H1 (cell line): Measurements from ENCODE around the gene SNX20. TPM values are rescaled to one million over a fixed set of nuclear protein-coding genes. Genes with fewer than 3 reads are reported as not detected.

Experiments used
- CTCF ChIA-PET: fragments of 300-600 bp; sonication (Branson Sonifier 250); formaldehyde crosslinking; loops from one replicate; lab custom pipeline; 2021; ENCODE audit not compliant: partially characterized antibody; lab: Charles Lee
- POLR2A ChIA-PET: fragments of 300-600 bp; sonication (Branson Sonifier 250); formaldehyde crosslinking; loops from one replicate; lab custom pipeline; 2021; ENCODE audit warnings: inconsistent platforms; ENCODE audit not compliant: partially characterized antibody; lab: Charles Lee
- DNase-seq, 2 experiments: peaks; one replicate each; pipeline versions ENCODE4 v3.0.0 to v3.0.0-alpha.2; 2010 to 2022; ENCODE audit warnings: low spot score in 2 of 2, low read depth in 1 of 2, mixed read lengths in 1 of 2
- FAIRE-seq: peaks from 2 replicates; lab custom pipeline; 2011; peaks lifted over from hg19 to GRCh38; lab: Jason Lieb, UNC
- H2AFZ ChIP-seq: 2 replicates; pipeline ENCODE4 v1.8.1; 2012; ENCODE audit warnings: low read length, inconsistent platforms
- H2AK5ac ChIP-seq: 2 replicates; pipeline ENCODE4 v1.6.1; 2013; ENCODE audit warnings: low read depth, low read length
- H2BK120ac ChIP-seq: replicated peaks from 2 replicates; pipeline ENCODE3; 2013; ENCODE audit warnings: low read depth, low read length, inconsistent platforms
- H2BK12ac ChIP-seq: 2 replicates; pipeline ENCODE4 v1.6.1; 2013; ENCODE audit warnings: low read depth, low read length
- H2BK15ac ChIP-seq: 2 replicates; pipeline ENCODE4 v1.6.1; 2013; ENCODE audit warnings: low read length
- H2BK20ac ChIP-seq: 2 replicates; pipeline ENCODE4 v1.6.1; 2013; ENCODE audit warnings: low read length
- H2BK5ac ChIP-seq: 2 replicates; pipeline ENCODE4 v1.6.1; 2013; ENCODE audit warnings: low read depth, low read length
- H3K14ac ChIP-seq: 2 replicates; pipeline ENCODE4 v1.6.1; 2013; ENCODE audit warnings: inconsistent platforms; ENCODE audit not compliant: insufficient read length
- H3K18ac ChIP-seq: 2 replicates; pipeline ENCODE4 v1.6.1; 2013; ENCODE audit warnings: low read length; ENCODE audit errors: extremely low read depth
- H3K23ac ChIP-seq: 2 replicates; pipeline ENCODE4 v1.6.1; 2013; ENCODE audit warnings: inconsistent platforms; ENCODE audit not compliant: insufficient read length
- H3K23me2 ChIP-seq: 2 replicates; pipeline ENCODE4 v1.6.1; 2013; ENCODE audit warnings: low read depth, low read length
- H3K27ac ChIP-seq: 2 replicates; pipeline ENCODE4 v1.6.1; 2011; ENCODE audit warnings: low read depth, low read length, inconsistent platforms
- H3K27me3 ChIP-seq, 4 experiments: replicated peaks in 1 of 4; 1 replicate in 1 of 4; 2 replicates in 3 of 4; pipeline versions ENCODE4 v1.6.1 to v1.8.1; 2011 to 2013; ENCODE audit warnings: low read length in 3 of 4, mild to moderate bottlenecking in 3 of 4, inconsistent platforms in 2 of 4, mixed read lengths in 2 of 4, moderate library complexity in 1 of 4; ENCODE audit not compliant: control insufficient read depth in 3 of 4, insufficient read depth in 3 of 4; ENCODE audit errors: extremely low read depth in 1 of 4
- H3K36me3 ChIP-seq, 4 experiments: 2 replicates each; pipeline versions ENCODE4 v1.6.1 to v1.8.1; 2011 to 2013; ENCODE audit warnings: mild to moderate bottlenecking in 4 of 4, low read length in 3 of 4, moderate library complexity in 2 of 4, control low read depth in 1 of 4, inconsistent platforms in 1 of 4; ENCODE audit not compliant: insufficient read depth in 4 of 4, control insufficient read depth in 2 of 4
- H3K4ac ChIP-seq: replicated peaks from 2 replicates; pipeline ENCODE3; 2013; ENCODE audit warnings: low read length, low read depth, mixed read lengths, inconsistent platforms; ENCODE audit not compliant: insufficient read length
- H3K4me1 ChIP-seq, 4 experiments: replicated peaks in 1 of 4; 1 replicate in 1 of 4; 2 replicates in 3 of 4; pipeline versions ENCODE4 v1.6.1 to v1.8.1; 2011 to 2013; ENCODE audit warnings: low read length in 3 of 4, inconsistent platforms in 2 of 4, mixed read lengths in 1 of 4; ENCODE audit not compliant: insufficient read depth in 4 of 4, control insufficient read depth in 3 of 4
- H3K4me2 ChIP-seq, 2 experiments: 2 replicates each; pipeline versions ENCODE4 v1.6.1 to v1.8.1; 2011 to 2013; ENCODE audit warnings: low read depth in 2 of 2, low read length in 2 of 2, control low read depth in 1 of 2, inconsistent platforms in 1 of 2, mild to moderate bottlenecking in 1 of 2; ENCODE audit not compliant: insufficient read depth in 1 of 2
- H3K4me3 ChIP-seq, 4 experiments: fragments of 200-600, 300-600 bp in 1 of 4; sonication (generic), shearing (Covaris generic), sonication (Bioruptor Twin) in 1 of 4; 2 replicates each; pipeline versions ENCODE4 v1.5.1 to v1.8.1; 2011 to 2016; ENCODE audit warnings: low read length in 4 of 4, low read depth in 3 of 4, control low read depth in 2 of 4, inconsistent platforms in 2 of 4, mild to moderate bottlenecking in 2 of 4, mixed read lengths in 1 of 4, moderate library complexity in 1 of 4; ENCODE audit not compliant: insufficient read depth in 2 of 4; ENCODE audit errors: extremely low read depth in 1 of 4
- H3K56ac ChIP-seq: replicated peaks from 2 replicates; pipeline ENCODE3; 2013; ENCODE audit warnings: low read depth, mild to moderate bottlenecking, mixed read lengths, low read length, inconsistent platforms; ENCODE audit not compliant: insufficient read length
- H3K79me1 ChIP-seq: 2 replicates; pipeline ENCODE4 v1.6.1; 2013; ENCODE audit warnings: low read depth, low read length, control low read depth
- H3K79me2 ChIP-seq, 2 experiments: 2 replicates each; pipeline versions ENCODE4 v1.6.1 to v1.8.1; 2012 to 2013; ENCODE audit warnings: low read length in 2 of 2, mild to moderate bottlenecking in 2 of 2, inconsistent platforms in 1 of 2; ENCODE audit not compliant: insufficient read depth in 2 of 2, control insufficient read depth in 1 of 2
- H3K9ac ChIP-seq, 4 experiments: replicated peaks in 1 of 4; 1 replicate in 1 of 4; 2 replicates in 3 of 4; pipeline versions ENCODE4 v1.6.1 to v1.8.1; 2011 to 2013; ENCODE audit warnings: low read depth in 3 of 4, low read length in 3 of 4, control low read depth in 2 of 4, mild to moderate bottlenecking in 2 of 4, moderate library complexity in 2 of 4, inconsistent platforms in 1 of 4; ENCODE audit errors: extremely low read depth in 1 of 4
- H3K9me3 ChIP-seq, 2 experiments: 2 replicates each; pipeline versions ENCODE4 v1.6.1 to v1.8.1; 2012 to 2013; ENCODE audit warnings: mild to moderate bottlenecking in 2 of 2, moderate library complexity in 2 of 2, control low read depth in 1 of 2, inconsistent platforms in 1 of 2, low read depth in 1 of 2, low read length in 1 of 2, mixed read lengths in 1 of 2; ENCODE audit not compliant: insufficient read depth in 2 of 2
- H4K20me1 ChIP-seq, 2 experiments: replicated peaks in 1 of 2; 2 replicates each; pipeline versions ENCODE3 to v1.8.1; 2011 to 2013; ENCODE audit warnings: inconsistent platforms in 2 of 2, low read length in 2 of 2, mild to moderate bottlenecking in 1 of 2; ENCODE audit not compliant: insufficient read depth in 2 of 2, control insufficient read depth in 1 of 2
- H4K5ac ChIP-seq: 2 replicates; pipeline ENCODE4 v1.6.1; 2013; ENCODE audit warnings: low read length, low read depth, mixed read lengths, inconsistent platforms; ENCODE audit not compliant: insufficient read length
- H4K8ac ChIP-seq: 2 replicates; pipeline ENCODE4 v1.8.0; 2013; ENCODE audit warnings: mild to moderate bottlenecking, moderate library complexity, low read length, inconsistent platforms; ENCODE audit not compliant: insufficient read depth; ENCODE audit errors: extremely low read depth
- H4K91ac ChIP-seq: replicated peaks from 2 replicates; pipeline ENCODE3; 2013; ENCODE audit warnings: low read length, mixed read lengths, inconsistent platforms; ENCODE audit not compliant: insufficient read length
- HDAC6 ChIP-seq: IDR thresholded peaks from one replicate; pipeline ENCODE4 v1.7.1; 2012; ENCODE audit warnings: low read depth, mild to moderate bottlenecking, inconsistent platforms, low read length, moderate library complexity
- RAD21 ChIP-seq, 2 experiments: IDR thresholded peaks in 1 of 2; conservative IDR thresholded peaks in 1 of 2; 2 replicates each; pipeline ENCODE4 v1.6.1; 2011; ENCODE audit warnings: low read depth in 2 of 2, low read length in 2 of 2, improper control_type of control experiment in 1 of 2, inconsistent platforms in 1 of 2, mild to moderate bottlenecking in 1 of 2, moderate library complexity in 1 of 2
- WGBS, 2 experiments: shearing (Covaris generic) in 1 of 2; methylation state at CpG; one replicate each; pipeline versions ENCODE4 v1.1.6 to v1.1.7; 2013 to 2015; ENCODE audit warnings: low lambda C conversion rate in 2 of 2, mixed read lengths in 2 of 2, inconsistent platforms in 1 of 2, low coverage in 1 of 2, missing lambda C conversion rate in 1 of 2; ENCODE audit not compliant: insufficient replicate concordance in 2 of 2, insufficient coverage in 1 of 2, insufficient read length in 1 of 2; ENCODE audit errors: extremely low coverage in 1 of 2, missing lambda C conversion rate in 1 of 2; 5-methylcytosine and 5-hydroxymethylcytosine counted together
- polyA plus RNA-seq, 7 experiments: library from polyadenylated mRNA; depleted of rRNA in 3 of 7; stranded (reverse) in 5 of 7; unstranded in 2 of 7; fragments of >200 nt in 5 of 7; fragments of 200-250 nt in 2 of 7; gene quantifications; 1 replicate in 5 of 7; 2 replicates in 1 of 7; 4 replicates in 1 of 7; pipeline versions ENCODE4 v1.2.1 to v1.2.3, GENCODE V29; 2011 to 2013; ENCODE audit warnings: missing spikeins in 2 of 7, mixed read lengths in 2 of 7
- total RNA-seq: library from RNA; stranded (reverse); fragmentation: NEBNext Ultra II Directional; extraction: Animal tissue kit (Norgen Biotek cat#: 25700); gene quantifications from 2 replicates; pipeline ENCODE4 v1.2.1, GENCODE V29; 2021
- TF ChIP-seq, protein P1 (sequence below): IDR thresholded peaks from 2 replicates; pipeline ENCODE4 v1.6.1; 2012; ENCODE audit warnings: inconsistent platforms

SNX20 gene
- total and polyA plus RNA-seq, 2 of the 8 experiments (the other 6 are each of a cell fraction or from before 2014, with no cell fraction given): not detected

DNA sequence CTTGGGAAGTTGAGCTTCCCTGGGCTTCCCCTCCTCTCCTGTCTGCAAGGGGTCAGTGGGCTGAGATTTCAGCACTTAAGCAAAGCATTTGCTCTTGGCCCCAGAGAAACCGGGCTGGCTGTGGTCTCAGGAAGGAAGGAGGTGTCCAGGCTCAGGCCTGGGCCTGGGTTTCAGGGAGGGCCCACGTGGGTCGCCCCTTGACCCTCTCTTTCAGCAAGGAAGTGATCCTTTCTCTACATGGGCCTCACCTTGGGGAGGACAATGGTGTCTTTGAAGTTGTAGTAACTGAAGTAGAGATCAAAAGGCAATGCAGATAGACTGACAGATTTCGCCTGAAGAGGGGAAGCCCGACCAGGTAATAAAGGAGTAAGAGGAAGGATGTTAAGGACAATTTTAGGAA lies 15.0 kb upstream of the SNX20 start:
- no peaks in the 10 kb centered on the region for H3K36me3 ChIP-seq
- H4K91ac ChIP-seq: no peak overlapping the region
- no peak overlapping the region for H3K4me2 ChIP-seq
- TF ChIP-seq RAD21 (IDR thresholded peaks at IDR 0.05 in 1 of 2, conservative IDR thresholded peaks at IDR 0.05 in 1 of 2; ENCODE audit: low read depth in 2 of 2, low read length in 2 of 2): no peak
- no peak for TF ChIP-seq HDAC6
- TF ChIP-seq, protein P1, sequence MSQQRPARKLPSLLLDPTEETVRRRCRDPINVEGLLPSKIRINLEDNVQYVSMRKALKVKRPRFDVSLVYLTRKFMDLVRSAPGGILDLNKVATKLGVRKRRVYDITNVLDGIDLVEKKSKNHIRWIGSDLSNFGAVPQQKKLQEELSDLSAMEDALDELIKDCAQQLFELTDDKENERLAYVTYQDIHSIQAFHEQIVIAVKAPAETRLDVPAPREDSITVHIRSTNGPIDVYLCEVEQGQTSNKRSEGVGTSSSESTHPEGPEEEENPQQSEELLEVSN: no peak
- peaks cover 0 to 26% (median 23%) of the 10 kb centered on the region in 4 experiments; a peak in 6 of 7 replicates for H3K27me3 ChIP-seq
- no peak overlapping the region for H3K23ac ChIP-seq
- H4K20me1 ChIP-seq: peaks cover 0 to 7% of the 10 kb centered on the region in 2 experiments
- no peak overlapping the region for H3K56ac ChIP-seq
- H2BK120ac ChIP-seq: no peak overlapping the region
- H3K9ac ChIP-seq: no peak overlapping the region
- H3K18ac ChIP-seq: no peak overlapping the region
- H2AFZ ChIP-seq: no peak overlapping the region
- CTCF ChIA-PET: interaction anchor here (0.9 to 2.4 kb wide), 5 partner anchors 15 to 51 kb away, joined by 3 to 7 read pairs (median 5); no protein-coding TSS in a partner anchor
- H3K23me2 ChIP-seq: peaks cover 15% of the 10 kb centered on the region
- DNase-seq (no peak), FAIRE-seq (no peak)
- no peak overlapping the region for H4K5ac ChIP-seq
- no peaks in the 10 kb centered on the region for H3K9me3 ChIP-seq
- no peak overlapping the region for H3K14ac ChIP-seq
- peaks cover 0 to 6% (median 1%) of the 10 kb centered on the region in 4 experiments; a peak in 3 of 7 replicates for H3K4me1 ChIP-seq
- no peak overlapping the region for H3K27ac ChIP-seq
- H3K4me3 ChIP-seq: no peak overlapping the region
- no peak overlapping the region for H2AK5ac ChIP-seq
- H2BK20ac ChIP-seq: no peak overlapping the region
- H3K4ac ChIP-seq: no peak overlapping the region
- no peaks in the 10 kb centered on the region for H3K79me2 ChIP-seq
- no peak overlapping the region for H4K8ac ChIP-seq
- H2BK15ac ChIP-seq: no peak overlapping the region
- 63% methylated on average over 5 of the region's 5 CpGs; no CpG with 5 or more reads in 1 of the 2 experiments for WGBS, 2 experiments
- POLR2A ChIA-PET: no interaction called here
- no peak overlapping the region for H2BK5ac ChIP-seq
- H2BK12ac ChIP-seq: no peak overlapping the region
- no peaks in the 10 kb centered on the region for H3K79me1 ChIP-seq
